ENCODE measurements around the gene USP35. TPM values are rescaled to one million over a fixed set of nuclear protein-coding genes. Genes with fewer than 3 reads are reported as not detected.

Gene USP35
- total RNA-seq, 1 donor from 2014 or later: 6.6 TPM

- TF ChIP-seq, protein P1, sequence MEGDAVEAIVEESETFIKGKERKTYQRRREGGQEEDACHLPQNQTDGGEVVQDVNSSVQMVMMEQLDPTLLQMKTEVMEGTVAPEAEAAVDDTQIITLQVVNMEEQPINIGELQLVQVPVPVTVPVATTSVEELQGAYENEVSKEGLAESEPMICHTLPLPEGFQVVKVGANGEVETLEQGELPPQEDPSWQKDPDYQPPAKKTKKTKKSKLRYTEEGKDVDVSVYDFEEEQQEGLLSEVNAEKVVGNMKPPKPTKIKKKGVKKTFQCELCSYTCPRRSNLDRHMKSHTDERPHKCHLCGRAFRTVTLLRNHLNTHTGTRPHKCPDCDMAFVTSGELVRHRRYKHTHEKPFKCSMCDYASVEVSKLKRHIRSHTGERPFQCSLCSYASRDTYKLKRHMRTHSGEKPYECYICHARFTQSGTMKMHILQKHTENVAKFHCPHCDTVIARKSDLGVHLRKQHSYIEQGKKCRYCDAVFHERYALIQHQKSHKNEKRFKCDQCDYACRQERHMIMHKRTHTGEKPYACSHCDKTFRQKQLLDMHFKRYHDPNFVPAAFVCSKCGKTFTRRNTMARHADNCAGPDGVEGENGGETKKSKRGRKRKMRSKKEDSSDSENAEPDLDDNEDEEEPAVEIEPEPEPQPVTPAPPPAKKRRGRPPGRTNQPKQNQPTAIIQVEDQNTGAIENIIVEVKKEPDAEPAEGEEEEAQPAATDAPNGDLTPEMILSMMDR (IDR thresholded peaks at IDR 0.05; ENCODE audit: insufficient read depth, low read length, poor library complexity, severe bottlenecking): no peak
- H3K4me3 ChIP-seq (ENCODE audit: low read depth, low read length): no peak overlapping the region
- H3K27me3 ChIP-seq (ENCODE audit: control insufficient read depth, insufficient read depth, low read length): peaks cover 2% of the 10 kb centered on the region
- no peak for DNase-seq (ENCODE audit: low read depth)
- H3K36me3 ChIP-seq (ENCODE audit: control insufficient read depth, insufficient read depth, low read length): no peaks in the 10 kb centered on the region
These were observed 12.5 kb downstream of the USP35 start for GRCh38 chr11:78201096-78201818.

DNA sequence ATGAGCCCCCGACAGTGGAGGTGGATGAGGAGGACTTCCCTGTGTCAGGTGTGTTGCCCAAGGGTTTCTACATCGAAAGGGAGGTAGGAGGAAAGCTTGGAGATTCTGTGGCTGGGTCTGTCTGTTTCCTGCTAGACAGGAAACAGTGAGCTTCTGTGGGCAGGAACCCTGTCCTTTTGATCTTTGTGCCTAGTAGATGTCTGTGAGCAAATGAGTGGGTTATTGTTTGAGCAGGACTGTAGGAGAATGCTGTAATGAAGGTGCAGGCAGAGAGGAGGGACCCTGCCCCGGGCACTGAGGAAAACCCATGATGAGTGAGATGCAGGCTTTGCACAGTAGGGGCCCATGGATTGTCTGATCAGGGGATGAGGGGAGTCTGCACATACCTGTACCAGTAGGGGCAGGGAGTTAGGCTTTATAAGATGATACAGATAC lies 14.0 kb downstream of the USP35 start:
- Histone ChIP-seq H3K27me3 (ENCODE audit: control insufficient read depth, insufficient read depth, low read length) (no peaks in the 10 kb centered on the region), H3K36me3 (ENCODE audit: control insufficient read depth, insufficient read depth, low read length) (no peaks in the 10 kb centered on the region), H3K4me3 (ENCODE audit: low read depth, low read length) (no peak overlapping the region)
- TF ChIP-seq, protein P1 (IDR thresholded peaks at IDR 0.05; ENCODE audit: insufficient read depth, low read length, poor library complexity, severe bottlenecking): no peak
- DNase-seq (ENCODE audit: low read depth): no peak

GRCh38 chr11:78203184-78203583 lies 14.5 kb downstream of the USP35 start:
- Histone ChIP-seq H3K27me3 (ENCODE audit: control insufficient read depth, insufficient read depth, low read length) (no peaks in the 10 kb centered on the region), H3K36me3 (ENCODE audit: control insufficient read depth, insufficient read depth, low read length) (no peaks in the 10 kb centered on the region), H3K4me3 (ENCODE audit: low read depth, low read length) (no peak overlapping the region)
- TF ChIP-seq, protein P1 (IDR thresholded peaks at IDR 0.05; ENCODE audit: insufficient read depth, low read length, poor library complexity, severe bottlenecking): no peak
- DNase-seq (ENCODE audit: low read depth): no peak

- Histone ChIP-seq H3K27me3 (ENCODE audit: control insufficient read depth, insufficient read depth, low read length) (no peaks in the 10 kb centered on the region), H3K4me3 (ENCODE audit: low read depth, low read length) (no peak overlapping the region), H3K36me3 (ENCODE audit: control insufficient read depth, insufficient read depth, low read length) (no peaks in the 10 kb centered on the region)
- TF ChIP-seq, protein P1 (IDR thresholded peaks at IDR 0.05; ENCODE audit: insufficient read depth, low read length, poor library complexity, severe bottlenecking): no peak
- no peak for DNase-seq (ENCODE audit: low read depth)
These were observed 16.5 kb downstream of the USP35 start for GRCh38 chr11:78205256-78205655.

GRCh38 chr11:78205691-78206090 lies 17.0 kb downstream of the USP35 start:
- Histone ChIP-seq H3K27me3 (ENCODE audit: control insufficient read depth, insufficient read depth, low read length) (no peaks in the 10 kb centered on the region), H3K4me3 (ENCODE audit: low read depth, low read length) (no peak overlapping the region), H3K36me3 (ENCODE audit: control insufficient read depth, insufficient read depth, low read length) (no peaks in the 10 kb centered on the region)
- no peak for DNase-seq (ENCODE audit: low read depth)
- TF ChIP-seq, protein P1 (IDR thresholded peaks at IDR 0.05; ENCODE audit: insufficient read depth, low read length, poor library complexity, severe bottlenecking): no peak

Data from kidney epithelial cell (primary cell).